ENCODE data around the gene ARID3C. TPM values are rescaled to one million over a fixed set of nuclear protein-coding genes. Genes with fewer than 3 reads are reported as not detected.

The ARID3C gene
- total RNA-seq, 2 experiments from 2014 or later = 0.46 to 0.69 TPM

DNA sequence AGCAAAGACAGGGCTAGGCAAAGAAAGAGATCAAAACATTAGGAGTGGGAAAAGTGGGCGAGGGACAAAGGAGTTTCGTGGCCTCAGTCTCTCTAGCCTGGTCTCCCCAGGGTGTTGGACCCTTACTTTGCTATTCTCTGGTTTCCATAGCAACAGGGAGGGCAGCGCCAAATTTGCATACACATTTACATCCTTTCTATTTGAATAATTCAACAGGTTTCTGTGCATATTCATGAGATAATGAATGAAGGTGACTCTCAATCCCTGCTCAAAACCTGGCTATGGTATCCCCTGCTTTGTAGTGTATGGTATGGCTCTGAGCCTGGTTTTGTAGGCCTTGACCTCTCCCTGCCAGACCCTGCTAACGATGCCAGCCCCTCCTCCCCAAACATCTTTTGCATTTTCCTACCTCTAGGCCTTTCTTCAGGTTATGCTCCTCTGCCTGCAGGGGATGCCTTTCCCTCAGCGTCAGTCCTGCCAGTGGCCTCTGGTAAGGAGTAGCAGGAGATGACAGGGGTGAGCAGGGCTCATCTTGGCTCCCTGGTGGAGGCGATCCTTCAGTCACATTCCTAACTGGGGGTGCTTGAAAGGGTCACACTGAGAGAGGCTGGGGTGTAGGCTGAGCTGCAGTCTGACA, 26.8 kb downstream of the ARID3C start:
- Mint-ChIP-seq H3K4me3 (no peak overlapping the region), H3K27ac (no peak overlapping the region), H3K36me3 (ENCODE audit: low read depth) (no peaks in the 10 kb centered on the region), H3K27me3 (peaks cover 14% of the 10 kb centered on the region), H3K9me3 (no peaks in the 10 kb centered on the region), H3K4me1 (no peaks in the 10 kb centered on the region)
- CTCF ChIA-PET = interaction anchor here (0.6 to 3.4 kb wide), 7 partner anchors 10 to 32 kb away, joined by 3 to 12 read pairs (median 9); partner anchors contain the start of gene DCTN3
- POLR2A ChIA-PET = no interaction called here
- no peak for DNase-seq

DNA sequence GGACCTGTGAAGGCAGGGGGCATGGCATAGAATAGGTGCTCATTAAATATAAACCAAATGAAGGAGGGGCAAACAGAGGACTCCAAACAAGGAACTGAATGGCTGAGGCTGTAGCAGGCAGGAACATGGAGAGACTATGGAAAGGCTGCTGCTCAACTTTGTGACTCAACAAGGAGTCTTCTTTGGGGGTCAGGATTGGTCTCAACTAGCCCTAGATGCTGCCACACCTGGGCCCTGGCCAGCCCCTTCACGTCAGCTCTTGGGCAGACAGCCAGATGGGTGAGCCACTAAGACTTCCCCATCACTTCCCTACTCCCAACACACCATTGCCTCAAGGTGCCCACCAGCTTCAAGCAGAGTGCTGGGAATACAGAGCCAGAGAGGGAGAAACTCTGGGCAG, 28.0 kb downstream of the ARID3C start:
- POLR2A ChIA-PET = no interaction called here
- no peaks in the 10 kb centered on the region for H3K4me1 Mint-ChIP-seq
- CTCF ChIA-PET = interaction anchor here (1.1 to 2.0 kb wide), 2 partner anchors 9 to 10 kb away, joined by 3 to 9 read pairs; no protein-coding TSS in a partner anchor
- DNase-seq = no peak
- no peak overlapping the region for H3K27ac Mint-ChIP-seq
- peaks cover 22% of the 10 kb centered on the region for H3K27me3 Mint-ChIP-seq
- no peaks in the 10 kb centered on the region for H3K36me3 Mint-ChIP-seq (ENCODE audit: low read depth)
- no peak overlapping the region for H3K4me3 Mint-ChIP-seq
- H3K9me3 Mint-ChIP-seq = no peaks in the 10 kb centered on the region

- Mint-ChIP-seq H3K27me3 (peaks cover 15% of the 10 kb centered on the region), H3K9me3 (no peaks in the 10 kb centered on the region), H3K36me3 (ENCODE audit: low read depth) (no peaks in the 10 kb centered on the region), H3K27ac (no peak overlapping the region), H3K4me1 (no peaks in the 10 kb centered on the region), H3K4me3 (no peak overlapping the region)
- POLR2A ChIA-PET = no interaction called here
- no peak for DNase-seq
- CTCF ChIA-PET = interaction anchor here (1.2 kb wide), 1 partner anchor 49 kb away, joined by 3 read pairs; no protein-coding TSS in a partner anchor
Observed at GRCh38 chr9:34599546-34599945, 29.3 kb downstream of the ARID3C start.

DNA sequence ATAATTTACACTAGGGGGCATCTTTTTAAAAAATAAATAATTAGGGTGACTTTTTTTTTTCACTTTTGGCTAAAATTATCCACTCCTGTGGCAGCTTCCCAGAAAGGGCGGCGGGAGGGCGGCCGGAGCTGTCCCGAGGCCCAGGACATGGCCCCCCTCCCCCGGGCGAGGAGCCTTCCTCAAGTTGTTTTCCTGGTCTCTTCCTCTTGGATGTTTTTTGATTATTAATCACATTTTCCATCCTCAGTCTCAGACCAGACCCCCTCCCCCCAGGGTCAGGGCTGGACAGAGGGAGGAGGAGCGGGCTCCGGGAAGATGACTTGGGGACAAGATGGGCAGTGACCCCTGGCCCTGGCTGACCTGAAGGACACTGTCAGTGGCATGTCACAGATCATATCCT, 34.7 kb downstream of the ARID3C start:
- H3K27ac Mint-ChIP-seq = no peak overlapping the region
- H3K36me3 Mint-ChIP-seq (ENCODE audit: low read depth) = no peaks in the 10 kb centered on the region
- peaks cover 27% of the 10 kb centered on the region for H3K4me1 Mint-ChIP-seq
- ChIA-PET POLR2A (no interaction called here), CTCF (no interaction called here)
- H3K9me3 Mint-ChIP-seq = no peaks in the 10 kb centered on the region
- no peak for DNase-seq
- H3K27me3 Mint-ChIP-seq = peaks cover 57% of the 10 kb centered on the region
- H3K4me3 Mint-ChIP-seq = no peak overlapping the region

GRCh38 chr9:34592895-34593601, 35.8 kb downstream of the ARID3C start:
- Mint-ChIP-seq H3K36me3 (ENCODE audit: low read depth) (no peaks in the 10 kb centered on the region), H3K27me3 (peaks cover 67% of the 10 kb centered on the region), H3K4me3 (peak overlapping the region; percentile 26), H3K9me3 (no peaks in the 10 kb centered on the region), H3K27ac (no peak overlapping the region), H3K4me1 (peaks cover 31% of the 10 kb centered on the region)
- ChIA-PET POLR2A (no interaction called here), CTCF (interaction anchor here (1.0 kb wide), 2 partner anchors 24 to 63 kb away, joined by 3 read pairs; no protein-coding TSS in a partner anchor)
- DNase-seq = no peak

DNA sequence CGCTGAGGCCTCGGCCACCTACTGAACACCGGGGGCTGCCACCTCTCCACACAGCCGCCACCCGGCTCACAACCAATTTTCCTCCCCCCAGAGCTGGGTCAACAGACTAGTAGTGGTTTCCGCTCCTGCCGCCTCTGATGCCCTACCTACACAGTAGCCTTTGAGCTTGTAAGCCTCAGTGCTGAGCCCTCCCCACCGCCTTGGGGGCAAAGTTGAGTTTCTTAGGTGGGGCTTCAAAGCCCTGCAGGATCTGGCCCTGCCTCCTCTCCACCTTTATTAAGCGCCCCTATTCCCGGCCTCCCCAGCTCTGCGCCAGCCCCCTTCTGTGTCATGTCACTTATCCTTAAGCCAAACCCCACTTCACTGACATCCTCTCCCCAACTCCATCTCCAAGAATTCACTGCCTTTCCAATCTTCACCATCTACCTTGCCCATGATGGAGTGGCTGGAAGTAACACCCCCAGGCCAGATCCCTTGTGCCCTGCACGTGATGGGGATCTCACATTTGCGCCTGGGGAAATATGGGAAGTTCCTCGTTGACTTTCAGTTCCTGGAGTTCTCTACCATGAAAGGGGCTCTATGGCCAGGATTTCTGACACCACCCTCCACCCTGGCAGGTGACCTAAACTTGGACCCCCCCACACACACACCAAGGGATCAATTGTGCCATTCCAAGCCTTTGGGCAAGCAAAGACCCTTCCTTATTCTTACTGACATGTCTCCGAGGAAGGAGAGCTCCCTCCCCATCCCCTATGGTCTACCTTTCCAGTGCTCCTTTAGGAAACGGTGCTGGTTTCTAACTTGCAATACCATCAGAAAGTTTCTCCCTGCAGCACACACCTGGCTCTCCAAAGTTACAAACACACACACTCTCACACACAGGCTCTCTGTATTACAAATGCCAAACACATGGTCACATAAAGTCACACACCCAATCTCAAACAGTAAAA, 36.7 kb downstream of the ARID3C start:
- ChIA-PET CTCF (interaction anchor here (0.6 to 2.3 kb wide), 25 partner anchors 9 to 216 kb away, joined by 3 to 9 read pairs (median 3); partner anchors contain the start of genes DCTN3 and SIGMAR1), POLR2A (no interaction called here)
- Mint-ChIP-seq H3K36me3 (ENCODE audit: low read depth) (no peaks in the 10 kb centered on the region), H3K9me3 (no peaks in the 10 kb centered on the region), H3K27me3 (peaks cover 70% of the 10 kb centered on the region), H3K27ac (no peak overlapping the region), H3K4me3 (peak overlapping the region; percentile 57), H3K4me1 (peaks cover 31% of the 10 kb centered on the region)
- DNase-seq = no peak

DNA sequence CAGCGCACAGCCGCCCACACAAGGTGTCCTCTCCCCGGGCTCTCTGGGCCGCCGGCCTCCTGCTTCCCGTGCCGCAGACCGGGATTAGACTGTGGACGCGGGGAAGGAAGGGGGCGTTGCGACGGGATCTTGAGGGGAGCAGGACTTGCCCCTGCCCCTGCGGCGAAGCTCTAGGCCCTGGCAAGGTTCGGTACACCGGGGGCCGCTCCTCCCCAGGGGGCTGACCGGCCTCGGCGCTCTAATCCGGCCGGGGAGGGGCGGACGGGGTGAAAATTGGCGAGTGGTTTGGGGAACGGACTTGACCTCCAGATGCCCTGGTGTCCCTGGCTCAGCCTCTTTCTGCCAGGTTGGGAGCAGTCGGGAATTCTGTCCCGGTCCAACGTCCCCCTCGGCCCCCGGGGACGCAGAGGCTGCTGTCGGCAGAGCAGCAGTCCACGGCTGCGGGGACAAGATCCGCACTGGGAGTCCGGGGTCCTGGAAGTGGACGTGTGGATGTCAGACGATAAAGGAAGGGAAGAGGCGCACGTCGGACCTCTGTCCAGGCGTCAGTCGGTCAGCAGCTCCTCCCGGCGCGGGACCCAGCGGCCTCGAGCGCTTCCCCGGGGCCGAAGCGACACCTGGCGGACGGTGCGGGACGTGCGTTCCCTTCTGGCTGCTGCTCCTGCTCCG, 37.5 kb downstream of the ARID3C start:
- peaks cover 31% of the 10 kb centered on the region for H3K4me1 Mint-ChIP-seq
- POLR2A ChIA-PET = no interaction called here
- no peak overlapping the region for H3K27ac Mint-ChIP-seq

DNA sequence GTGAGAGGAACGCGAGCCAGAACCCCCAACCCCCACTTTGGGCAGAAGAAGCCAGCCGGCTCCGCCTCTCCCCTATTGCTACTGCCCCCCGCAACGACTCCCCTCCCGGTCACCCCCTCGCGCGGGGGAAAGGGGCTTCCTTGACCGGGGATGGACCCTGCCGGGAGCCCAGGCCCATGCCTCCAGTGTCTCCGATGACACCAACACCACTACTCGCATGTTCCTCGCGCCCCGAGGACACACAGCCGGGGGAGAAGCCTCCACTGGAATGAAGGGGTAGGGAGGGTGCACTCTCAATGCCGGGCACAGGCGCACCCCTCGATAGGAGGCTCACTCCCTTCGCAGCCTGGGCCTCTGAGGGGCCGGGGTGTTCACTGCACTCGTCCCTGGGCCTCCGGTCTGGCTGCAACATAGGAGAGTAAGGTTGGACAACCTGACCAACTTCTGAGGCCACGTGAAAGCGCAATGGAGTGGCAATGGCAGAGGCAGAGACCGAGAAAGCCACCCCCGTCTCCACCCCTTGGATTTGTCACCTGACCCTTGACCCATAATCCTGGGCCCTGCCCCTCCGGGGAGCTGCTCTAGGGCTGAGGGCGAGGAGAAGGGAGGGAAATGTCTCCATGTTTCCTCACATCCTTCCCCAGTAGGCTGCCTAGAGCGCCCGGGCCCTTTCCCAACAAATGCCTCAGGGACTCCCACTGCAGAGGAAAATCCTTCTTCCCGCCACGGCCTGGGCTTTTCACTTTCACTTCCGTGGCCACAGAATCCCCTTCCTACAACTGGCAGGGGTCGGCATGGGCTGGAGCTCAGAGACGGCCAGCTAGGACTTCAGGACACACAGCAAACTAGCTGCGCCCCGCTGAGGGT, 38.3 kb downstream of the ARID3C start:
- ChIA-PET CTCF (interaction anchor here (0.6 to 2.3 kb wide), 10 partner anchors 13 to 187 kb away, joined by 3 to 7 read pairs (median 4); no protein-coding TSS in a partner anchor), POLR2A (no interaction called here)
- peaks cover 78% of the 10 kb centered on the region for H3K27me3 Mint-ChIP-seq
- DNase-seq = no peak
- no peaks in the 10 kb centered on the region for H3K36me3 Mint-ChIP-seq (ENCODE audit: low read depth)
- H3K27ac Mint-ChIP-seq = no peak overlapping the region
- peak overlapping the region; percentile 57 for H3K4me3 Mint-ChIP-seq
- H3K4me1 Mint-ChIP-seq = peaks cover 31% of the 10 kb centered on the region
- H3K9me3 Mint-ChIP-seq = no peaks in the 10 kb centered on the region

More for the DNA sequence above, 37.5 kb downstream of the ARID3C start:
- Mint-ChIP-seq H3K27me3 (peaks cover 75% of the 10 kb centered on the region), H3K36me3 (ENCODE audit: low read depth) (no peaks in the 10 kb centered on the region), H3K9me3 (no peaks in the 10 kb centered on the region), H3K4me3 (peak overlapping the region; percentile 57)
- CTCF ChIA-PET = interaction anchor here (0.6 to 2.3 kb wide), 23 partner anchors 9 to 216 kb away, joined by 3 to 9 read pairs (median 3); partner anchors contain the start of genes DCTN3 and SIGMAR1
- DNase-seq = peak; percentile 76

GRCh38 chr9:34589636-34590380, 39.1 kb downstream of the ARID3C start, which contains the start of gene CNTFR:
TSS of gene CNTFR (minus strand) at chr9:34589724. CDS start at chr9:34568981, 20,743 bp downstream.
- Mint-ChIP-seq H3K27me3 (peaks cover 84% of the 10 kb centered on the region), H3K4me1 (peaks cover 31% of the 10 kb centered on the region), H3K27ac (no peak within 1 kb of the TSS), H3K4me3 (peak within 1 kb of the TSS; percentile 57), H3K9me3 (no peaks in the 10 kb centered on the region), H3K36me3 (ENCODE audit: low read depth) (no peaks in the 10 kb centered on the region)
- POLR2A ChIA-PET = no interaction called here
- no peak for DNase-seq
- CTCF ChIA-PET = no interaction called here

DNA sequence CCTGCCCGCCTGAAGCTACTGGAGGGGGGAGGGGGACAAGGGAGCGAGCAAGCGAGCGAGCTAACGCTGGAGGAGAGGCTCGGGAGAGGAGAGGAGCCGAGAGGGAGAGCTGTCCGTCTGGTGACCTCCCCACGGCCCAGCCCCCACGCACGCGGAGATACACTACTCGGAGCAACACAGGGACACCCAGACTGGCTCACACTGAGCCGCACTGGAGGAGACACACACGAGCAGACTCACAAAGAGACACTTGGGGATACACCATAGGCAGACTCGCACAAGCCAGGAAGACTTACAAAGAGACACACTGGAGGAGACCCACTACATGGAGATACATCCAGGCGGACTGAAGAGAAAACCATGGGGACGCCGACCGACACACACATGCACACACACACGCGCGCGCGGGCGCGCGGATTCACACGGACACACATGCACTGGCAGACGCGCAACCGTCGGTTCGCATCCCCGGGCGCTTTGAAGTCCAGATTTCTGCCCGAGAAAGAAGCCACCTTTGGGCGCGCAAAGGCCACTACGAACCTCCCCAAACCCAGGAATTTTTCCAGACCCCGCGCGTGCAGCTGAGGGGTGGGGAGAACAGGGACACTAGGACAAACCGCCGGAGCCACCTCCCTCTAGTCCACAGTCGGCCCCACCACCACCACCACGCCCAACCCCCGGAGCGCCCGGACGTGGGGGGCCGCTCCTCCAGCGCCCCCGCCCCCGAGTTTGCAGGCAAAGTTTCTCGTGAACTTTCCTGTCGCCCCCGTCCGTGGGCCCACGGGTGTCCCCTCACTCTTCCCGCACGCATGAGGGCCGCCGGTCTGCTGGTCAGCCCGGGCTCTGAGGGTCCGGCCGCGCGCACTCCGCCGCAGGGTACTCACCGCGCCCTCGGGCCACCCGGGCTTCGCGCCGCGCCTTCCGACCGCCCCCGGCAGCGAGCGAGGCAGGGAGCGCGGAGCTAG, 39.9 kb downstream of the ARID3C start:
- peaks cover 31% of the 10 kb centered on the region for H3K4me1 Mint-ChIP-seq
- no peaks in the 10 kb centered on the region for H3K36me3 Mint-ChIP-seq (ENCODE audit: low read depth)
- DNase-seq = no peak
- POLR2A ChIA-PET = no interaction called here
- H3K9me3 Mint-ChIP-seq = no peaks in the 10 kb centered on the region
- peak overlapping the region; percentile 56 for H3K4me3 Mint-ChIP-seq
- CTCF ChIA-PET = interaction anchor here (0.7 to 2.2 kb wide), 2 partner anchors 185 to 1124 kb away, joined by 3 to 7 read pairs; no protein-coding TSS in a partner anchor
- no peak overlapping the region for H3K27ac Mint-ChIP-seq
- H3K27me3 Mint-ChIP-seq = peaks cover 88% of the 10 kb centered on the region
